ENCODE measurements around the gene CRNN.

- TF ChIP-seq, protein P1, sequence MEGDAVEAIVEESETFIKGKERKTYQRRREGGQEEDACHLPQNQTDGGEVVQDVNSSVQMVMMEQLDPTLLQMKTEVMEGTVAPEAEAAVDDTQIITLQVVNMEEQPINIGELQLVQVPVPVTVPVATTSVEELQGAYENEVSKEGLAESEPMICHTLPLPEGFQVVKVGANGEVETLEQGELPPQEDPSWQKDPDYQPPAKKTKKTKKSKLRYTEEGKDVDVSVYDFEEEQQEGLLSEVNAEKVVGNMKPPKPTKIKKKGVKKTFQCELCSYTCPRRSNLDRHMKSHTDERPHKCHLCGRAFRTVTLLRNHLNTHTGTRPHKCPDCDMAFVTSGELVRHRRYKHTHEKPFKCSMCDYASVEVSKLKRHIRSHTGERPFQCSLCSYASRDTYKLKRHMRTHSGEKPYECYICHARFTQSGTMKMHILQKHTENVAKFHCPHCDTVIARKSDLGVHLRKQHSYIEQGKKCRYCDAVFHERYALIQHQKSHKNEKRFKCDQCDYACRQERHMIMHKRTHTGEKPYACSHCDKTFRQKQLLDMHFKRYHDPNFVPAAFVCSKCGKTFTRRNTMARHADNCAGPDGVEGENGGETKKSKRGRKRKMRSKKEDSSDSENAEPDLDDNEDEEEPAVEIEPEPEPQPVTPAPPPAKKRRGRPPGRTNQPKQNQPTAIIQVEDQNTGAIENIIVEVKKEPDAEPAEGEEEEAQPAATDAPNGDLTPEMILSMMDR (conservative IDR thresholded peaks at IDR 0.05): no peak
- no peak for TF ChIP-seq EZH2 (IDR thresholded peaks at IDR 0.05; ENCODE audit: low read depth)
Observed at GRCh38 chr1:152448095-152448494, 34.0 kb upstream of the CRNN start.
